OCI-LY3 (cell line): ENCODE results near the gene CCDC201.

Experiments used
- EZH2phosphoT487 ChIP-seq: fragments of 200-600 bp; shearing (Covaris generic); IDR thresholded peaks from 2 replicates; pipeline ENCODE4 v1.6.1; 2018; ENCODE audit warnings: antibody characterized with exemption, mixed run types, low read depth
- TF ChIP-seq, protein P1 (sequence below): fragments of 200-600, 300-600 bp; sonication (generic); IDR thresholded peaks from 2 replicates; pipeline ENCODE4 v1.5.1; 2014; ENCODE audit warnings: antibody characterized with exemption, low read length, low read depth

DNA sequence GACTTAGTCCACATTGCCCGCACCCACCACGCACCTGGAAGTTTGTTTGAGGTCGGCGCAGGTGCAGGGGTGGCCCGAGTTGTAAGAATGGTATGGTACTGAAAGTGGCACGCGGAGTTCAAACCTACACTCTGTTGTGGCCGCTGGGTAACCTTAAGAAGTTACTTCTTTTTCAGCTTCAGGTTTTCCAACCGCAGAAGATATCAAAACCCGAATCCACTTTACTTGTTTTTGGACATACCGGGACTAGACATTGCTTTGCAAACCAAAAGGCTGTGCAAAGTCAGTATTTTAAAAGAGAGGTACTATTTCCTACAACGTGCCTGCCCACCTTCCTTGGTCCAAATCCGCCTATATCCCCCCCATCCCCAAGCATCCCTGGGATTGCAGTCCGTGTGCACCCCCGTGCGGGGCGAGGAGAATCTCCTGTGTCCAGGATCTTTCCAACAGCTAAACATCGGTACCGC is 47.1 kb upstream of the CCDC201 start:
- TF ChIP-seq, protein P1, sequence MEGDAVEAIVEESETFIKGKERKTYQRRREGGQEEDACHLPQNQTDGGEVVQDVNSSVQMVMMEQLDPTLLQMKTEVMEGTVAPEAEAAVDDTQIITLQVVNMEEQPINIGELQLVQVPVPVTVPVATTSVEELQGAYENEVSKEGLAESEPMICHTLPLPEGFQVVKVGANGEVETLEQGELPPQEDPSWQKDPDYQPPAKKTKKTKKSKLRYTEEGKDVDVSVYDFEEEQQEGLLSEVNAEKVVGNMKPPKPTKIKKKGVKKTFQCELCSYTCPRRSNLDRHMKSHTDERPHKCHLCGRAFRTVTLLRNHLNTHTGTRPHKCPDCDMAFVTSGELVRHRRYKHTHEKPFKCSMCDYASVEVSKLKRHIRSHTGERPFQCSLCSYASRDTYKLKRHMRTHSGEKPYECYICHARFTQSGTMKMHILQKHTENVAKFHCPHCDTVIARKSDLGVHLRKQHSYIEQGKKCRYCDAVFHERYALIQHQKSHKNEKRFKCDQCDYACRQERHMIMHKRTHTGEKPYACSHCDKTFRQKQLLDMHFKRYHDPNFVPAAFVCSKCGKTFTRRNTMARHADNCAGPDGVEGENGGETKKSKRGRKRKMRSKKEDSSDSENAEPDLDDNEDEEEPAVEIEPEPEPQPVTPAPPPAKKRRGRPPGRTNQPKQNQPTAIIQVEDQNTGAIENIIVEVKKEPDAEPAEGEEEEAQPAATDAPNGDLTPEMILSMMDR: no peak
- TF ChIP-seq EZH2phosphoT487: no peak
